ENCODE measurements around the gene MZB1. TPM values are rescaled to one million over a fixed set of nuclear protein-coding genes. Genes with fewer than 3 reads are reported as not detected.

Gene MZB1
- total RNA-seq, 1 donor from 2014 or later = 0.38 TPM

DNA sequence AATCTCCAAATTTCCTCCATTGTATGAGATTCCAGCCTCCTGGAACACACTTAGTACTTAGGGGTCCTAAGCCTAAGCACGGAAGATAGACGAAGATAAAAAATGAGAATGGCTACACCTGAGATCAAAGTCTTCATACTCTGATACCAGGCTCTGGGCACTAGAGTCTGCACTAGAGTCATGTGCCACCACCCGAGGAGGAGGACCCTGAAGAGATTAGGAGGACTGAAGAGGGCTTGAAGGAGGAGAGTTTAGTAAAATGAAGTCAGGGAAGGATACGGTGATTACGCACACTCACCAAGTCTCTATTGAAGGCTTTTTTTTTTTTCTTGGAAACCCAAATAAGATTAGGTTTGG, 14.7 kb upstream of the MZB1 start:
- DNase-seq (ENCODE audit: low spot score) = no peak
- Mint-ChIP-seq H3K27ac (ENCODE audit: unreplicated experiment) (peak overlapping the region; percentile 99), H3K27me3 (ENCODE audit: unreplicated experiment) (peaks cover 6% of the 10 kb centered on the region), H3K4me1 (ENCODE audit: unreplicated experiment) (peaks cover 23% of the 10 kb centered on the region), H3K4me3 (ENCODE audit: unreplicated experiment) (peak overlapping the region; percentile 60), H3K9me3 (ENCODE audit: unreplicated experiment) (no peaks in the 10 kb centered on the region), H3K36me3 (ENCODE audit: low read depth, unreplicated experiment) (peaks cover 1% of the 10 kb centered on the region)
- TF ChIP-seq, protein P1, sequence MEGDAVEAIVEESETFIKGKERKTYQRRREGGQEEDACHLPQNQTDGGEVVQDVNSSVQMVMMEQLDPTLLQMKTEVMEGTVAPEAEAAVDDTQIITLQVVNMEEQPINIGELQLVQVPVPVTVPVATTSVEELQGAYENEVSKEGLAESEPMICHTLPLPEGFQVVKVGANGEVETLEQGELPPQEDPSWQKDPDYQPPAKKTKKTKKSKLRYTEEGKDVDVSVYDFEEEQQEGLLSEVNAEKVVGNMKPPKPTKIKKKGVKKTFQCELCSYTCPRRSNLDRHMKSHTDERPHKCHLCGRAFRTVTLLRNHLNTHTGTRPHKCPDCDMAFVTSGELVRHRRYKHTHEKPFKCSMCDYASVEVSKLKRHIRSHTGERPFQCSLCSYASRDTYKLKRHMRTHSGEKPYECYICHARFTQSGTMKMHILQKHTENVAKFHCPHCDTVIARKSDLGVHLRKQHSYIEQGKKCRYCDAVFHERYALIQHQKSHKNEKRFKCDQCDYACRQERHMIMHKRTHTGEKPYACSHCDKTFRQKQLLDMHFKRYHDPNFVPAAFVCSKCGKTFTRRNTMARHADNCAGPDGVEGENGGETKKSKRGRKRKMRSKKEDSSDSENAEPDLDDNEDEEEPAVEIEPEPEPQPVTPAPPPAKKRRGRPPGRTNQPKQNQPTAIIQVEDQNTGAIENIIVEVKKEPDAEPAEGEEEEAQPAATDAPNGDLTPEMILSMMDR (IDR thresholded peaks at IDR 0.05; ENCODE audit: unreplicated experiment) = no peak

DNA sequence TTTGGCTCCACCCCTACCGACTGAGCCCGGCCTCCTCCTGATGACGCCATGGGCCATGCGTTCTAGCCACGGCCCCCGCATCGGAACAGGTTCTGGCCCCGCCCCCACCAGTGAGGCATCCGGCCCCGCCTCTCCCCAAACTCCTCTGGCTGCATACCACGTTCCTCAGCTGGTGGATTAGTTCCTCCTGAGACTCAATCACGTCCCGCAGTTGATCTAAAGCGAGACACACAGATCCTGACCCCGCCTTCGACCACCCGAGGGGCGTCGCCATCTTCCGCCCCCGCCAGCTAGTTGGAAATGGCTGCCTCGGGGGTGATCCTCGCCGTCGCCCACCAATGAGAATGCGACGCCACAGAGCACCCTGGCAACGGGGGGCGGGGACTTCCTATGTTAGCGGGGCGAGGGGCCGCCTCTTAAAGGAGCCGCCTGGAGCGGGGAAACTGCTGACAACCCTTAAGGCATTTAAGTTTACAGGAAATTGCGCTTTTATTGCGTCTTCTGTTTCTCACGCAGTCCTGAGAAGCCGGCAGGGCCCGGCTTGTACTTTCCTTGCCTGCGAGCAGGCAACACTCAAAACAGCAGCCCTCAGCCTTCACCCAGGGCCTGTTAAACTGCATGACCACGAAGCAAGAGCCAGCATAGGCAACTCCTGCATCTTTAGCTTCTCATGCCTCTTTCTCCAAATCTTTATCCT, 14.2 kb upstream of the MZB1 start, which contains the start of gene SPATA24:
Gene SPATA24, minus strand, starts transcription at position 303 of the 697 bp plus-strand sequence. Its CDS starts 29 bp downstream, at position 274.
- H3K4me1 Mint-ChIP-seq (ENCODE audit: unreplicated experiment) = peaks cover 23% of the 10 kb centered on the region
- H3K36me3 Mint-ChIP-seq (ENCODE audit: low read depth, unreplicated experiment) = peaks cover 6% of the 10 kb centered on the region
- TF ChIP-seq, protein P1 (IDR thresholded peaks at IDR 0.05; ENCODE audit: unreplicated experiment) = no peak
- H3K9me3 Mint-ChIP-seq (ENCODE audit: unreplicated experiment) = no peaks in the 10 kb centered on the region
- DNase-seq (ENCODE audit: low spot score) = peak; percentile 96
- peak within 1 kb of the TSS; percentile 99 for H3K27ac Mint-ChIP-seq (ENCODE audit: unreplicated experiment)
- H3K27me3 Mint-ChIP-seq (ENCODE audit: unreplicated experiment) = peaks cover 6% of the 10 kb centered on the region
- H3K4me3 Mint-ChIP-seq (ENCODE audit: unreplicated experiment) = peak within 1 kb of the TSS; percentile 90

DNA sequence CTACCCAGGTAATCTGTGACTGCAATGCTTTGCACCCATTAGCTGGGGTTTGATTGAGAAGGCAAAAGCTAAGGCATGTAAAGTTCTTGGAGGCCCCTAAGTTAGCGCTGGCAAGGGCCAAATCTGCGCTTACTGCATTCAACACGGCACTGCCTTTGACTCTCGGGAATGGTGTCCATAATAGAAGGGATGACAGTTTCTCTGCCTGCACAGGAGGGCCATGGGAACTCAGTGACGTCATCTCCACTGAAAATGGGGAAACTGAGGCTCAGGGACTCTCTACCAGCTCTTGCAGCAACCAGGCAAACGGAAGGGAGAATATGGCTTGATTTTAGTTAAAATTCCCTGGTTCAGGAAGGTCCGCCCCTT, 13.7 kb upstream of the MZB1 start:
- H3K36me3 Mint-ChIP-seq (ENCODE audit: low read depth, unreplicated experiment) = peaks cover 6% of the 10 kb centered on the region
- no peak for DNase-seq (ENCODE audit: low spot score)
- H3K4me1 Mint-ChIP-seq (ENCODE audit: unreplicated experiment) = peaks cover 23% of the 10 kb centered on the region
- peak overlapping the region; percentile 90 for H3K4me3 Mint-ChIP-seq (ENCODE audit: unreplicated experiment)
- H3K27me3 Mint-ChIP-seq (ENCODE audit: unreplicated experiment) = peaks cover 6% of the 10 kb centered on the region
- H3K9me3 Mint-ChIP-seq (ENCODE audit: unreplicated experiment) = no peaks in the 10 kb centered on the region
- H3K27ac Mint-ChIP-seq (ENCODE audit: unreplicated experiment) = peak overlapping the region; percentile 99
- TF ChIP-seq, protein P1 (IDR thresholded peaks at IDR 0.05; ENCODE audit: unreplicated experiment) = no peak

DNA sequence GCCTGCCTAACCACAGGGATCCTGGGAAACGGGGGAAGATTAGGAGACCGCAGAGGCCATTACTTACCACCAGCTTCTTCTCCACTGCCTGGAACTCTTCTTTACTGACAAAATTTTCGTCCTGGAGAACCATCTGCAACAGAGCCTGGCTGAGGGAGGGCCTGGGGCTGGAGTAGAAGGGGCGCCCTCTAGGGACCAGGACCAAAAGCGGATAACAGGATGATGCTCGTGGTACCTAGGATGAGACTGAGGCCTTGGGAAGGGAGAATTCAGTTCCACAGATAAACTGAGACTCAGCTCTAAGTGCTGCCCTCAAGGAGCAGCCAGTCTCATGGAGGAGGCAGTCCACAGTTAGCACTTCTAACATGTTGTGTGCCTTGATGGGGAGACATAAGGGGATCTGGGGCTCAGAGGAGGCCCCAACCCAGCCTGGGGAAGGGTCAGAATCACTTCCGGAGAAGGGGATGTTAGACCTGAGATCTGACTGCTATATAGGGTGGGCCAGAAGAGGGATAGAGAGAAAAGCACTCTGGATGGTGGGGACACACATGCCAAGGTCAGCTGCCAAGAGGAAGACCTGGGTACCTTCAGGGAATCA, 12.9 kb upstream of the MZB1 start:
- no peaks in the 10 kb centered on the region for H3K9me3 Mint-ChIP-seq (ENCODE audit: unreplicated experiment)
- H3K36me3 Mint-ChIP-seq (ENCODE audit: low read depth, unreplicated experiment) = peaks cover 6% of the 10 kb centered on the region
- TF ChIP-seq, protein P1 (IDR thresholded peaks at IDR 0.05; ENCODE audit: unreplicated experiment) = peak; percentile 38
- peak overlapping the region; percentile 55 for H3K27ac Mint-ChIP-seq (ENCODE audit: unreplicated experiment)
- H3K27me3 Mint-ChIP-seq (ENCODE audit: unreplicated experiment) = peaks cover 6% of the 10 kb centered on the region
- H3K4me3 Mint-ChIP-seq (ENCODE audit: unreplicated experiment) = peak overlapping the region; percentile 90
- DNase-seq (ENCODE audit: low spot score) = peak; percentile 51
- peaks cover 23% of the 10 kb centered on the region for H3K4me1 Mint-ChIP-seq (ENCODE audit: unreplicated experiment)

DNA sequence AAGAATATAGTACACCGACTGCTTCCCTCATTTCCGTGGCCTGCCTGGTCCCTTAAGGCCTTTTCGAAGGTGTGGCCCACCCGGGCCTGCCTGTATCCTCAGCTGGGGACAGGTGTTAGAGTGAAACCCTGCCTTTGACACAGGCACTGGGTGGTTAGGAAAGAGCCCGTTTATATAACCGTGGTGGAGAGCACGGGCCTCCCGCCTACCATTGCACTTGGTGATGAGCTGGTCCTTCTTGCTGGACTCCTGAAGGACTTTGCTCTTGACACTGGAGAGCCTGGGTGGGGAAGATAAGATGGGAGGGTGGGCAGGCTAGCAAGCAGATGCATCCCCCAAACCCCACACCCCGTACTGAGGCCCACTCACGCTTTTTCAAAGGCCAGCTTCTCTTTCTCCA, 11.8 kb upstream of the MZB1 start:
- Mint-ChIP-seq H3K4me1 (ENCODE audit: unreplicated experiment) (peaks cover 31% of the 10 kb centered on the region), H3K4me3 (ENCODE audit: unreplicated experiment) (no peak overlapping the region), H3K27me3 (ENCODE audit: unreplicated experiment) (peaks cover 9% of the 10 kb centered on the region), H3K9me3 (ENCODE audit: unreplicated experiment) (no peaks in the 10 kb centered on the region), H3K27ac (ENCODE audit: unreplicated experiment) (no peak overlapping the region), H3K36me3 (ENCODE audit: low read depth, unreplicated experiment) (peaks cover 6% of the 10 kb centered on the region)
- DNase-seq (ENCODE audit: low spot score) = no peak
- TF ChIP-seq, protein P1 (IDR thresholded peaks at IDR 0.05; ENCODE audit: unreplicated experiment) = no peak
